Kasumi-1 (cell line): ENCODE data around the gene ART4.

Experiments
- DNase-seq, 2 experiments: peaks; one replicate each; lab custom pipeline; 2025; lab: John Stamatoyannopoulos, UW

ART4 gene

GRCh38 chr12:14850929-14851663 is 7.8 kb upstream of the ART4 start:
- no peak for DNase-seq

GRCh38 chr12:14849661-14850060 is 6.3 kb upstream of the ART4 start:
- no peak for DNase-seq

- DNase-seq = no peak
Observed at GRCh38 chr12:14846876-14847580, 3.7 kb upstream of the ART4 start.

GRCh38 chr12:14846042-14846587 is 2.8 kb upstream of the ART4 start:
- peak in 1 of 2 experiments; percentile 14 for DNase-seq

GRCh38 chr12:14845350-14845750 is 2.0 kb upstream of the ART4 start:
- DNase-seq = peak; percentile 44 to 48

GRCh38 chr12:14844401-14844800 is 1.1 kb upstream of the ART4 start:
- DNase-seq = no peak

GRCh38 chr12:14842315-14842714 is 1.0 kb downstream of the ART4 start:
- DNase-seq = no peak

- DNase-seq = no peak
Observed at GRCh38 chr12:14841761-14842160, 1.6 kb downstream of the ART4 start.

- no peak for DNase-seq
Observed at GRCh38 chr12:14840616-14841015, 2.7 kb downstream of the ART4 start.

- no peak for DNase-seq
Observed at GRCh38 chr12:14839262-14839661, 4.1 kb downstream of the ART4 start.

GRCh38 chr12:14836336-14837210 is 6.8 kb downstream of the ART4 start:
- DNase-seq = no peak

- DNase-seq = no peak
Observed at GRCh38 chr12:14834509-14834908, 8.8 kb downstream of the ART4 start.

- no peak for DNase-seq
Observed at GRCh38 chr12:14833952-14834351, 9.4 kb downstream of the ART4 start.

GRCh38 chr12:14833336-14833735 is 10.0 kb downstream of the ART4 start:
- no peak for DNase-seq

GRCh38 chr12:14828892-14829291 is 14.4 kb downstream of the ART4 start:
- no peak for DNase-seq

GRCh38 chr12:14827043-14827442 is 16.3 kb downstream of the ART4 start:
- no peak for DNase-seq

- DNase-seq = no peak
Observed at GRCh38 chr12:14826491-14826890, 16.8 kb downstream of the ART4 start.

- DNase-seq = no peak
Observed at GRCh38 chr12:14825256-14825655, 18.1 kb downstream of the ART4 start.

- DNase-seq = no peak
Observed at GRCh38 chr12:14824012-14824634, 19.2 kb downstream of the ART4 start.

GRCh38 chr12:14814014-14814413 is 29.3 kb downstream of the ART4 start, which contains the start of gene SMCO3:
TSS of gene SMCO3 (minus strand) at chr12:14814182. CDS start at chr12:14806680, 7,502 bp downstream.
- no peak for DNase-seq

GRCh38 chr12:14811486-14811885 is 31.8 kb downstream of the ART4 start:
- DNase-seq = no peak
